22Rv1 (cell line): Measurements from ENCODE around the gene MMP24.

ENCODE experiments used
- ZFX ChIP-seq: fragments of 450-650 bp; IDR thresholded peaks from 2 replicates; pipeline ENCODE4 v1.6.1; 2017; ENCODE audit warnings: antibody characterized with exemption, borderline replicate concordance
- TF ChIP-seq, protein P1 (sequence below): fragments of 450-650 bp; IDR thresholded peaks from 2 replicates; pipeline ENCODE4 v1.5.1; 2017; ENCODE audit warnings: mild to moderate bottlenecking

DNA sequence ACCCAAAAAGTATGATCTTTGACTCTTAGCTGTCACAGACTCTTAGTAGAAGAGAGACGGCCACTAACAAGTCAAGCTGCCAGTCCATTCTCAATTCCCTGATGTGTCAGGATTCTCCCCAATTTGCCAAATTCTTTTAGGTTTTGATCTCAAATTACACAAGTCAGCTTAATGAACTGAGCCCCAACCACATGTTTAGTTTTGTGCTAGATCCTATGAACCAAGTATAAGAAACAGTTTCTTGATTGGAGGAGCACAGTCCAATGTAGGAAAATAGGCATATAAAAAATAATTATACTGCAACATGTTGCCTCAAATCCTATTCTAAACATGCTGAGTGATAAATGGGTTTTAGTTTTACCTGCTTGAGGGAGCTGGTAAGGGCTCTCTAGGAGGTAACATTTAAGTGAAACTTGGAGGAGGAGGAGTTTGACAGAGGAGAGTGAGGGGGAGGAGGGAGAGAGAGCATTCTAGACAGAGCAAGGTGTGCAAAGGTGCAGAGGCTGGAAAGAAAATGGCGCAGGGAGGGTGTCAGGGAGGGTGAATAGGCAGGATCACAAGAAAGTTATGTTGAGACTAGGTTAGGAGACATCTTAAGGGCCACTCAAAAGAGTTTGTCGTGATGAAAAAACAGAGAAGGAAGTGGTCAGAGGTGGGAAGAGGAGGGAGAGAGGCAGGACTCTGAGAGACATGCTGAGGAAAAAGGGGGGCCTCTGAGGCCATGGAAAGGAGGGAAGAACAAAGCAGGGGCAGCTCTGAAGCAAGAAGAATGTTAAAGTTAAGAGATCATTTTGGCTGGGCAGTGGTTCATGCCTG, 88.5 kb downstream of the MMP24 start:
- TF ChIP-seq, protein P1, sequence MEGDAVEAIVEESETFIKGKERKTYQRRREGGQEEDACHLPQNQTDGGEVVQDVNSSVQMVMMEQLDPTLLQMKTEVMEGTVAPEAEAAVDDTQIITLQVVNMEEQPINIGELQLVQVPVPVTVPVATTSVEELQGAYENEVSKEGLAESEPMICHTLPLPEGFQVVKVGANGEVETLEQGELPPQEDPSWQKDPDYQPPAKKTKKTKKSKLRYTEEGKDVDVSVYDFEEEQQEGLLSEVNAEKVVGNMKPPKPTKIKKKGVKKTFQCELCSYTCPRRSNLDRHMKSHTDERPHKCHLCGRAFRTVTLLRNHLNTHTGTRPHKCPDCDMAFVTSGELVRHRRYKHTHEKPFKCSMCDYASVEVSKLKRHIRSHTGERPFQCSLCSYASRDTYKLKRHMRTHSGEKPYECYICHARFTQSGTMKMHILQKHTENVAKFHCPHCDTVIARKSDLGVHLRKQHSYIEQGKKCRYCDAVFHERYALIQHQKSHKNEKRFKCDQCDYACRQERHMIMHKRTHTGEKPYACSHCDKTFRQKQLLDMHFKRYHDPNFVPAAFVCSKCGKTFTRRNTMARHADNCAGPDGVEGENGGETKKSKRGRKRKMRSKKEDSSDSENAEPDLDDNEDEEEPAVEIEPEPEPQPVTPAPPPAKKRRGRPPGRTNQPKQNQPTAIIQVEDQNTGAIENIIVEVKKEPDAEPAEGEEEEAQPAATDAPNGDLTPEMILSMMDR, result no peak
- no peak for TF ChIP-seq ZFX
